Measurements from ENCODE around the gene ERP44.

DNA sequence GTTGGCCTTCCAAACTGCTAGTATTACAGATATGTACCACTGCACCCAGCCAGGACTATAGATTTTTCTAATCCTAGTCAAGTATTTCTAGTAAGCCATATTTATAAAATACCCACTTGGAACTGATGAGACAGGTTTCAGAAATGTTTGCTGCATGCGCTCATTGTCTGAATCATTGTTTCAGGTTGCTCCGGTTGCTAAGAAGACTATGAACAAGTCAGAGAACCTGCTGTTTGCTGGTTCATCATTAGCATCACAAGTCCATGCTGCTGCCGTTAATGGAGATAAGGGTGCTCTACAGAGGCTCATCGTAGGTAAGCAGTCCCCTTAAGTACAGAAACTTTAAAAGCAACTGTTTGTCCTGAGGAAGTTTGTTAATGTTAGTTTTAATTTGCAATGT lies 5.5 kb upstream of the ERP44 start:
- TF ChIP-seq, protein P1, sequence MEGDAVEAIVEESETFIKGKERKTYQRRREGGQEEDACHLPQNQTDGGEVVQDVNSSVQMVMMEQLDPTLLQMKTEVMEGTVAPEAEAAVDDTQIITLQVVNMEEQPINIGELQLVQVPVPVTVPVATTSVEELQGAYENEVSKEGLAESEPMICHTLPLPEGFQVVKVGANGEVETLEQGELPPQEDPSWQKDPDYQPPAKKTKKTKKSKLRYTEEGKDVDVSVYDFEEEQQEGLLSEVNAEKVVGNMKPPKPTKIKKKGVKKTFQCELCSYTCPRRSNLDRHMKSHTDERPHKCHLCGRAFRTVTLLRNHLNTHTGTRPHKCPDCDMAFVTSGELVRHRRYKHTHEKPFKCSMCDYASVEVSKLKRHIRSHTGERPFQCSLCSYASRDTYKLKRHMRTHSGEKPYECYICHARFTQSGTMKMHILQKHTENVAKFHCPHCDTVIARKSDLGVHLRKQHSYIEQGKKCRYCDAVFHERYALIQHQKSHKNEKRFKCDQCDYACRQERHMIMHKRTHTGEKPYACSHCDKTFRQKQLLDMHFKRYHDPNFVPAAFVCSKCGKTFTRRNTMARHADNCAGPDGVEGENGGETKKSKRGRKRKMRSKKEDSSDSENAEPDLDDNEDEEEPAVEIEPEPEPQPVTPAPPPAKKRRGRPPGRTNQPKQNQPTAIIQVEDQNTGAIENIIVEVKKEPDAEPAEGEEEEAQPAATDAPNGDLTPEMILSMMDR (IDR thresholded peaks at IDR 0.05): no peak
- no peak for TF ChIP-seq POLR2A (IDR thresholded peaks at IDR 0.05)

Data from lower leg skin (tissue), 3 donors.